ENCODE results near the gene RASD2.

DNA sequence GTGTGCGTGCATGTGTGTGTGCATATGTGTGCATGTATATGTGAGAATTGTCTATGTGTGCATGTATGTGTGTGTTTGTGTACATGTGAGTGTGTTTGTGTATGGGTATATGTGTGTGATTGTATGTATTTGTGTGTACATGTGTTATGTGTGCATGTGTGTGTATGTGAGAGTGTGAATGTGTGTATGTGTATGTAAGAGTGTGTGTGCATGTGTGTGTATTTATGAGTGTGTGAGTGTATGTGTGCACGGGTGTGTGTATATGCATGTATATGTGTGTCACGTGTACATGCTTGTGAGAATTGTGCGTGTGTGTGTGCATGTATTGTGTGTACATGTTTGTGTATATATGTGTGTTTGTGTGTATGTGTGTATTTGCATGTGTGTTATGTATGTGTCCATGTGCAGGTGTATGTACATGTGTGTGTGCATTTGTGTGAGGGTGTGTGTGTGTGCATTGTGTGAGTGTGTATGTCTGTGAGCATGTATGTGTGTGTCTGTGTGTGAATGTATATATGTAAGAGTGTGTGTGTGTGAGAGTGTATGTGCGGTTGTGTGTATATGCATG lies 60.5 kb downstream of the RASD2 start:
- TF ChIP-seq POLR2A (IDR thresholded peaks at IDR 0.05; ENCODE audit: borderline replicate concordance, extremely low read depth, insufficient read depth, insufficient read length), result no peak
- no peak for TF ChIP-seq SIN3A (IDR thresholded peaks at IDR 0.05; ENCODE audit: low read depth)
- TF ChIP-seq YY1 (IDR thresholded peaks at IDR 0.05; ENCODE audit: extremely low read depth, insufficient replicate concordance, low read depth, low read length), result no peak
- no peak for TF ChIP-seq EZH2phosphoT487 (IDR thresholded peaks at IDR 0.05; ENCODE audit: borderline replicate concordance)
- no peak for TF ChIP-seq SRF (IDR thresholded peaks at IDR 0.05; ENCODE audit: low read depth)
- TF ChIP-seq, protein P1, sequence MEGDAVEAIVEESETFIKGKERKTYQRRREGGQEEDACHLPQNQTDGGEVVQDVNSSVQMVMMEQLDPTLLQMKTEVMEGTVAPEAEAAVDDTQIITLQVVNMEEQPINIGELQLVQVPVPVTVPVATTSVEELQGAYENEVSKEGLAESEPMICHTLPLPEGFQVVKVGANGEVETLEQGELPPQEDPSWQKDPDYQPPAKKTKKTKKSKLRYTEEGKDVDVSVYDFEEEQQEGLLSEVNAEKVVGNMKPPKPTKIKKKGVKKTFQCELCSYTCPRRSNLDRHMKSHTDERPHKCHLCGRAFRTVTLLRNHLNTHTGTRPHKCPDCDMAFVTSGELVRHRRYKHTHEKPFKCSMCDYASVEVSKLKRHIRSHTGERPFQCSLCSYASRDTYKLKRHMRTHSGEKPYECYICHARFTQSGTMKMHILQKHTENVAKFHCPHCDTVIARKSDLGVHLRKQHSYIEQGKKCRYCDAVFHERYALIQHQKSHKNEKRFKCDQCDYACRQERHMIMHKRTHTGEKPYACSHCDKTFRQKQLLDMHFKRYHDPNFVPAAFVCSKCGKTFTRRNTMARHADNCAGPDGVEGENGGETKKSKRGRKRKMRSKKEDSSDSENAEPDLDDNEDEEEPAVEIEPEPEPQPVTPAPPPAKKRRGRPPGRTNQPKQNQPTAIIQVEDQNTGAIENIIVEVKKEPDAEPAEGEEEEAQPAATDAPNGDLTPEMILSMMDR (IDR thresholded peaks at IDR 0.05 in 2 of 3, conservative IDR thresholded peaks at IDR 0.05 in 1 of 3; ENCODE audit: borderline replicate concordance in 1 of 3, insufficient read depth in 1 of 3, low read depth in 2 of 3, low read length in 2 of 3), result no peak
- no peak for TF ChIP-seq RAD21 (IDR thresholded peaks at IDR 0.05; ENCODE audit: low read depth)
- TF ChIP-seq POLR2AphosphoS5 (IDR thresholded peaks at IDR 0.05; ENCODE audit: low read depth, low read length), result no peak
- no peak for TF ChIP-seq ELF1 (IDR thresholded peaks at IDR 0.05; ENCODE audit: borderline replicate concordance, low read depth)

All from HCT116 (cell line).